GM12801 (cell line): ENCODE results near the gene CDSN.

ENCODE experiments used
- TF ChIP-seq, protein P1 (sequence below): IDR thresholded peaks from one replicate; pipeline ENCODE4 v1.5.1; 2011; ENCODE audit warnings: control low read depth; ENCODE audit not compliant: insufficient read length; ENCODE audit errors: extremely low read depth

CDSN gene

GRCh38 chr6:31111712-31112111 is 8.5 kb downstream of the CDSN start:
- TF ChIP-seq, protein P1, sequence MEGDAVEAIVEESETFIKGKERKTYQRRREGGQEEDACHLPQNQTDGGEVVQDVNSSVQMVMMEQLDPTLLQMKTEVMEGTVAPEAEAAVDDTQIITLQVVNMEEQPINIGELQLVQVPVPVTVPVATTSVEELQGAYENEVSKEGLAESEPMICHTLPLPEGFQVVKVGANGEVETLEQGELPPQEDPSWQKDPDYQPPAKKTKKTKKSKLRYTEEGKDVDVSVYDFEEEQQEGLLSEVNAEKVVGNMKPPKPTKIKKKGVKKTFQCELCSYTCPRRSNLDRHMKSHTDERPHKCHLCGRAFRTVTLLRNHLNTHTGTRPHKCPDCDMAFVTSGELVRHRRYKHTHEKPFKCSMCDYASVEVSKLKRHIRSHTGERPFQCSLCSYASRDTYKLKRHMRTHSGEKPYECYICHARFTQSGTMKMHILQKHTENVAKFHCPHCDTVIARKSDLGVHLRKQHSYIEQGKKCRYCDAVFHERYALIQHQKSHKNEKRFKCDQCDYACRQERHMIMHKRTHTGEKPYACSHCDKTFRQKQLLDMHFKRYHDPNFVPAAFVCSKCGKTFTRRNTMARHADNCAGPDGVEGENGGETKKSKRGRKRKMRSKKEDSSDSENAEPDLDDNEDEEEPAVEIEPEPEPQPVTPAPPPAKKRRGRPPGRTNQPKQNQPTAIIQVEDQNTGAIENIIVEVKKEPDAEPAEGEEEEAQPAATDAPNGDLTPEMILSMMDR: no peak

GRCh38 chr6:31110825-31111582 is 9.2 kb downstream of the CDSN start:
- TF ChIP-seq, protein P1: no peak

DNA sequence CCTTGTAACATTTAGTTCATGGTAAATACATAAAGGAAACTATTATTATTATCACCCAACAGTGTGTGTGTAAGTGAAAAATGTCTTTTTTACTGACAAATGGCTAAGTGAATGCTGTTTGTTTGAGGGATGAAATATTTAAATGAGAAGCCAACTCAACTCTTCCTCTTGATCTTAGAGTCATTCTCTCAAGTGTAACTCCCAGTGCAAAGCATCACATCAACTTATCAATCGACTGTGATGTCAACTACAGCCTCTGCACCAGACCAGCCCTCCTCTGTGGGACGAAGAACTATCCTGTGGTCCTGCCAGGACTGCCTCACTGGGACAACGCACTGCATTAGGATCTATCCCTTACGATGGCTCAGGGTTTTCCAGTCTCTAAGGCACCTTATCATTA is 13.2 kb downstream of the CDSN start:
- TF ChIP-seq, protein P1: no peak

- TF ChIP-seq, protein P1: no peak
Measured at GRCh38 chr6:31103136-31103535, 17.1 kb downstream of the CDSN start.

DNA sequence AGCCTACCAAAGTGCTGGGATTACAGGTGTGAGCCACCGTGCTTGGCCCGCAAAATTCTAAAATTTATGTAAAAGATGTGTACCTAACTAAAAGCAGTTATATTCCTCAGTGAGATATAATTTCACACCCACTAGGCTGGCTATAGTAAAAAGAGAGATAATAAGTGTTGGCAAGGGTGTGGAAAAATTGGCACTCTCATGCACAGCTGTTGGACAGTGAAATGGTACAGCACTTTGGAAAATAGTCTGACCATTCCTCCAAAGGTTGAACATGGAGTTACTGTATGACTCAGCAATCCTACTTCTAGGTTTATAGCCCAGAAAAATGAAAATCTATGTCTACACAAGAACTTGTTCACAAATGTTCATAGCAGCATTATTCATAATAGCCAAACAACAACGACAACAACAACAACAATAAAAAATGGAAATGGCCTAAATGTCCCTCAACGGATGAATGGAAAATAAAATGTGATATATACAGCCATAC is 21.8 kb downstream of the CDSN start:
- TF ChIP-seq, protein P1: no peak

DNA sequence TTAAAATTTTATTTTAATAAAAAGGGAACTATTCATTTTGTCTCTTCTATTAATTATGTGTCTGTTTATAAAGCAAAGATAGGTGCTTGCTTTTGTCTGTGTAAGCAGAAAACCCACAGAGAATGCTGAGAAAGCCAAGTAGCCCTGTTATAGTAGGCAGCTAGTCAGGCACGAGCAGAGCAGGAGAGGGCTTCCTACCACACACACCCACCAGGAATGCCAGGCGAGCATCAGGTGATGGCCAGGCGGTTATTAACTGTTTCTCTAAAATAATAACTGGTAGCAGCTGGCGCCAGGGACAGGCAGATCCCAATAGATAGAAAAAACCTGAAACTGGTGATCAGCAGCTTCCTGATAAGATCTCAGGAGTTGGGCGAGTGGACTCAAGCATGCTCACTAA is 23.6 kb downstream of the CDSN start:
- TF ChIP-seq, protein P1: no peak

GRCh38 chr6:31096215-31096614 is 24.0 kb downstream of the CDSN start:
- TF ChIP-seq, protein P1: no peak
